Mesendoderm (in vitro differentiated cells): ENCODE data around the gene RFX5. TPM values are rescaled to one million over a fixed set of nuclear protein-coding genes. Genes with fewer than 3 reads are reported as not detected.
"Not testable (repeated sequence)": the region's sequence is repeated elsewhere in the genome, so short reads cannot be mapped to it uniquely, and the experiment has no call there.

ENCODE experiments used
- DNase-seq: peaks from one replicate; pipeline ENCODE4 v3.0.0; 2013
- H2AK5ac ChIP-seq: 2 replicates; pipeline ENCODE4 v1.6.1; 2013; ENCODE audit warnings: low read length, inconsistent platforms
- H2BK120ac ChIP-seq: 2 replicates; pipeline ENCODE4 v1.6.1; 2013; ENCODE audit warnings: low read depth, mild to moderate bottlenecking, low read length, moderate library complexity, mixed read lengths
- H2BK15ac ChIP-seq: replicated peaks from 2 replicates; pipeline ENCODE4 v1.6.1; 2013; ENCODE audit warnings: low read depth, mild to moderate bottlenecking, moderate library complexity
- H2BK5ac ChIP-seq: 2 replicates; pipeline ENCODE4 v1.6.1; 2013; ENCODE audit warnings: low read length, inconsistent platforms
- H3K18ac ChIP-seq: 2 replicates; pipeline ENCODE4 v1.6.1; 2013; ENCODE audit warnings: mild to moderate bottlenecking, low read length, mixed read lengths
- H3K23ac ChIP-seq: one replicate; pipeline ENCODE4 v1.6.1; 2013; ENCODE audit warnings: low read length
- H3K27ac ChIP-seq: 2 replicates; pipeline ENCODE4 v1.5.1; 2013; ENCODE audit warnings: low read depth, mild to moderate bottlenecking, inconsistent platforms, low read length, moderate library complexity
- H3K27me3 ChIP-seq: 2 replicates; pipeline ENCODE4 v1.6.1; 2013; ENCODE audit warnings: low read length, control low read depth, mild to moderate bottlenecking, inconsistent platforms; ENCODE audit not compliant: insufficient read depth, poor library complexity
- H3K36me3 ChIP-seq: 2 replicates; pipeline ENCODE4 v1.6.1; 2013; ENCODE audit warnings: low read length, inconsistent platforms; ENCODE audit not compliant: control insufficient read depth, insufficient read depth
- H3K4ac ChIP-seq: one replicate; pipeline ENCODE4 v1.6.1; 2013; ENCODE audit warnings: low read depth, mild to moderate bottlenecking, low read length, moderate library complexity
- H3K4me1 ChIP-seq: 2 replicates; pipeline ENCODE4 v1.6.1; 2013; ENCODE audit warnings: low read depth, low read length, inconsistent platforms; ENCODE audit not compliant: control insufficient read depth
- H3K4me2 ChIP-seq: 2 replicates; pipeline ENCODE4 v1.6.1; 2013; ENCODE audit warnings: low read length
- H3K4me3 ChIP-seq: 2 replicates; pipeline ENCODE4 v1.5.1; 2013; ENCODE audit warnings: mild to moderate bottlenecking, low read length
- H3K56ac ChIP-seq: one replicate; pipeline ENCODE4 v1.6.1; 2013; ENCODE audit warnings: low read length
- H3K79me1 ChIP-seq: 2 replicates; pipeline ENCODE4 v1.6.1; 2013; ENCODE audit warnings: low read length, inconsistent platforms
- H3K79me2 ChIP-seq: 2 replicates; pipeline ENCODE4 v1.6.1; 2013; ENCODE audit warnings: mild to moderate bottlenecking, low read length; ENCODE audit not compliant: control insufficient read depth, insufficient read depth
- H3K9ac ChIP-seq: 2 replicates; pipeline ENCODE4 v1.6.1; 2013; ENCODE audit warnings: low read length, inconsistent platforms
- H4K5ac ChIP-seq: one replicate; pipeline ENCODE4 v1.6.1; 2013; ENCODE audit warnings: low read length
- H4K8ac ChIP-seq: one replicate; pipeline ENCODE4 v1.6.1; 2013; ENCODE audit warnings: low read depth, mild to moderate bottlenecking, control low read depth, low read length, moderate library complexity
- WGBS: extraction: QIAGEN DNeasy Blood & Tissue Kit; methylation state at CpG from one replicate; pipeline ENCODE4 v1.1.7; 2013; ENCODE audit warnings: low lambda C conversion rate, missing lambda C conversion rate; ENCODE audit not compliant: insufficient coverage; ENCODE audit errors: extremely low coverage; 5-methylcytosine and 5-hydroxymethylcytosine counted together
- polyA plus RNA-seq, 2 experiments: library from polyadenylated mRNA; stranded (reverse); fragments of 200-250 nt; gene quantifications; one replicate each; pipeline ENCODE4 v1.2.3, GENCODE V29; 2013

The RFX5 gene
- 24.0 TPM for polyA plus RNA-seq (2013, experiment 1 of 2)
- 25.6 TPM for polyA plus RNA-seq (2013, experiment 2 of 2)

- Histone ChIP-seq H3K79me1 (peaks cover 8% of the 10 kb centered on the region), H3K18ac (peak within 1 kb of the TSS; percentile 83), H4K5ac (peak within 1 kb of the TSS; percentile 97), H3K4me3 (peak within 1 kb of the TSS; percentile 86), H2AK5ac (no peak within 1 kb of the TSS), H3K36me3 (peaks cover 4% of the 10 kb centered on the region), H3K27ac (peak within 1 kb of the TSS; percentile 95), H3K27me3 (no peaks in the 10 kb centered on the region), H2BK120ac (no peak within 1 kb of the TSS), H2BK15ac (peak within 1 kb of the TSS; percentile 37), H2BK5ac (peak within 1 kb of the TSS; percentile 81), H4K8ac (no peak within 1 kb of the TSS), H3K56ac (peak within 1 kb of the TSS; percentile 97), H3K9ac (peak within 1 kb of the TSS; percentile 91), H3K4ac (peak within 1 kb of the TSS; percentile 41), H3K4me2 (peak within 1 kb of the TSS; percentile 99), H3K4me1 (peaks cover 9% of the 10 kb centered on the region), H3K79me2 (peaks cover 6% of the 10 kb centered on the region), H3K23ac (no peak within 1 kb of the TSS)
- no CpG with 5 or more reads among the region's 38 CpGs for WGBS
- DNase-seq: peak; percentile 100
Measured at GRCh38 chr1:151346769-151347522, at the start of gene RFX5. Gene RFX5, minus strand, starts transcription at chr1:151347252. Its CDS starts 932 bp downstream, at chr1:151346320.

- H2AK5ac ChIP-seq, H4K5ac ChIP-seq, H3K27me3 ChIP-seq, H3K27ac ChIP-seq, H3K4me2 ChIP-seq, H3K18ac ChIP-seq, DNase-seq, H2BK5ac ChIP-seq, H3K23ac ChIP-seq, H3K36me3 ChIP-seq, H3K56ac ChIP-seq, H2BK15ac ChIP-seq, H3K4ac ChIP-seq, H4K8ac ChIP-seq, H2BK120ac ChIP-seq, H3K9ac ChIP-seq, H3K4me3 ChIP-seq, H3K4me1 ChIP-seq: not testable (repeated sequence)
- Histone ChIP-seq H3K79me2 (peaks cover 18% of the 10 kb centered on the region), H3K79me1 (peaks cover 13% of the 10 kb centered on the region)
- WGBS: no CpG with 5 or more reads among the region's 5 CpGs
Measured at GRCh38 chr1:151396265-151396664, 49.2 kb upstream of the RFX5 start.

GRCh38 chr1:151393583-151393982, 46.5 kb upstream of the RFX5 start:
- no peak overlapping the region for H3K4me2 ChIP-seq
- no peak overlapping the region for H3K56ac ChIP-seq
- no peak overlapping the region for H2BK5ac ChIP-seq
- no peaks in the 10 kb centered on the region for H3K79me2 ChIP-seq
- H3K18ac ChIP-seq: no peak overlapping the region
- no peak overlapping the region for H3K4me3 ChIP-seq
- no peak overlapping the region for H3K9ac ChIP-seq
- H3K23ac ChIP-seq: no peak overlapping the region
- H2BK120ac ChIP-seq: no peak overlapping the region
- H3K4ac ChIP-seq: no peak overlapping the region
- H3K27ac ChIP-seq: no peak overlapping the region
- no peak overlapping the region for H4K8ac ChIP-seq
- no peaks in the 10 kb centered on the region for H3K4me1 ChIP-seq
- H3K27me3 ChIP-seq: no peaks in the 10 kb centered on the region
- no peak overlapping the region for H2BK15ac ChIP-seq
- no peaks in the 10 kb centered on the region for H3K36me3 ChIP-seq
- no peak overlapping the region for H4K5ac ChIP-seq
- no peak overlapping the region for H2AK5ac ChIP-seq
- no peaks in the 10 kb centered on the region for H3K79me1 ChIP-seq
- no peak for DNase-seq

GRCh38 chr1:151391079-151391563, 44.1 kb upstream of the RFX5 start:
- no peak overlapping the region for H3K18ac ChIP-seq
- H3K27me3 ChIP-seq: no peaks in the 10 kb centered on the region
- no peak overlapping the region for H3K27ac ChIP-seq
- H4K8ac ChIP-seq: no peak overlapping the region
- H3K4me2 ChIP-seq: no peak overlapping the region
- H3K56ac ChIP-seq: no peak overlapping the region
- DNase-seq: no peak
- no peaks in the 10 kb centered on the region for H3K79me2 ChIP-seq
- H3K9ac ChIP-seq: no peak overlapping the region
- no peak overlapping the region for H3K4me3 ChIP-seq
- no peaks in the 10 kb centered on the region for H3K79me1 ChIP-seq
- H3K36me3 ChIP-seq: no peaks in the 10 kb centered on the region
- H4K5ac ChIP-seq: no peak overlapping the region
- H2BK5ac ChIP-seq: no peak overlapping the region
- no peak overlapping the region for H2BK120ac ChIP-seq
- H3K4me1 ChIP-seq: no peaks in the 10 kb centered on the region
- H2BK15ac ChIP-seq: no peak overlapping the region
- H3K4ac ChIP-seq: no peak overlapping the region
- WGBS: no CpG with 5 or more reads among the region's 3 CpGs
- H2AK5ac ChIP-seq: no peak overlapping the region
- H3K23ac ChIP-seq: no peak overlapping the region

- not testable (repeated sequence) for H2AK5ac ChIP-seq, DNase-seq, H4K5ac ChIP-seq, H4K8ac ChIP-seq, H3K4me1 ChIP-seq, H2BK5ac ChIP-seq, H3K4me3 ChIP-seq, H3K18ac ChIP-seq, H3K79me1 ChIP-seq, H3K9ac ChIP-seq, H3K27me3 ChIP-seq, H3K4ac ChIP-seq, H3K79me2 ChIP-seq, H3K36me3 ChIP-seq, H3K4me2 ChIP-seq, H2BK120ac ChIP-seq, H2BK15ac ChIP-seq, H3K27ac ChIP-seq, H3K56ac ChIP-seq, H3K23ac ChIP-seq
- WGBS: no CpG with 5 or more reads among the region's 22 CpGs
Measured at GRCh38 chr1:151390221-151391078, 43.4 kb upstream of the RFX5 start.
